ENCODE measurements around the gene SARS2.

- TF ChIP-seq CTCF (conservative IDR thresholded peaks at IDR 0.05 in 1 of 2, IDR thresholded peaks at IDR 0.05 in 1 of 2; ENCODE audit: low read depth in 1 of 2, low read length in 2 of 2) (no peak), EZH2 (IDR thresholded peaks at IDR 0.05; ENCODE audit: low read length, missing control alignments) (no peak)
Observed at GRCh38 chr19:38964738-38965137, 34.2 kb upstream of the SARS2 start.
